GM11168 (cell line): ENCODE results near the gene ALPK3.

Source experiments
- in situ Hi-C: fragments of 300-500 bp; cut with MboI; formaldehyde crosslinking; loops from one replicate; pipeline ENCODE4 v1.12.0; 2022; ENCODE audit warnings: low sequenced_read_pairs; ENCODE audit not compliant: unreplicated experiment

ALPK3 gene

DNA sequence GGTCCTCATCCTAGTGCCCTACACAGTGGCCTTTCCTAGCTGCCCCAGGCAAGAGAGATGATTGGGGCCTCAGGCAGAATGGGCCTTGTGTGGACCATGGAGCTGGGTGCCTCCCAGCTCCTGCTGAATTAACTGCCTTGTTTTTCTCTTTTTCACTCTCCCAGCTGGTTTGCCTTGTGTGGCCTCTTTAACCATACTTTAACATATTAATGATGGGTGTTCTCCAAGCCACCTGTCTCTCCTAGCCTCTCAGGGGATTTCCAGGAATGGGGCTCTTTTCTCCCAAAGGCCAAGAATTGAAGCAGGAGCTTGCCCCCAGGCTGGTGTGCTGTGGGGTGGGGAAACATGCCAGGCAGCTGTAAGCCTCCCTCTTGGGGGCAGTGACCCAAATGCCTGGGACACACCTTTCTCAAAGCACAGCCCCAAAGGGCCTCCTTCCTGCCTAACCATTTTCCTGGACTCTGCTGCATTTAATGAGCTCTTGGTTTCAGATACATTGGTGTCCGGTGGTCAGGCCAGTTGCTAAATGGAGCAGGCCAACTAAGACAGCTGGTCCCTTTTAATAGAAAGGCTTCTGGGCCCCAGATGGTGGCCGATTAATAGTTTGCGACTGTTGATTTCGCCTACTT, 5.6 kb downstream of the ALPK3 start:
- in situ Hi-C loops = no loop called here

DNA sequence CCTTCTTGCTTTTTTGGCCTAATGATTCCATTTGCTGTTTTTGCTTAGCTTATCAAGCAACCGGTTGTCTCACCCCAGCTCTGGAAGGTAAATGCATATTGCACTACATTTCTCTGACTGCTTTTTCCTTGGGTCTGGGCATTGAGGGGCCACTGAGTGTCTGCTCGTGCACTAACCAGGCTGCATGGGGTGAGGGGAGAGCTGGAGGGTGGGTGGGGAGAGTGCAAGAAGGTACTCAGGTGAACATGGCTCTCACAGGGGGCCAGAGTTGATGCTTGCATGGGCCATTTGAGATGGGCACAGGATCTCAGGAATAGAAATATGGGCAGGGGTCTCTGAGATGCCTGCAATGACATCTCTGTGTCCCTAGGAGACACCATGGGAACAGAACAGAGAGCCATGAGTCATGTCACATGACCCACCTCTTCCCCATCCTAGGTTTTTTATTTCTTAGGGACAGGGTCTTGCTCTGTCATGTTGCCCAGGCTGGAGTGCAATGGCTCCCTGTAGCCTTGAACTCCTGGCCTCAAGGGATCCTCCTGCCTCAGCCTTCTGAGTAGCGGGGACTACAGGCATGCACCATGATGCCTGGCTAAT, 6.2 kb downstream of the ALPK3 start:
- in situ Hi-C loops = no loop called here

DNA sequence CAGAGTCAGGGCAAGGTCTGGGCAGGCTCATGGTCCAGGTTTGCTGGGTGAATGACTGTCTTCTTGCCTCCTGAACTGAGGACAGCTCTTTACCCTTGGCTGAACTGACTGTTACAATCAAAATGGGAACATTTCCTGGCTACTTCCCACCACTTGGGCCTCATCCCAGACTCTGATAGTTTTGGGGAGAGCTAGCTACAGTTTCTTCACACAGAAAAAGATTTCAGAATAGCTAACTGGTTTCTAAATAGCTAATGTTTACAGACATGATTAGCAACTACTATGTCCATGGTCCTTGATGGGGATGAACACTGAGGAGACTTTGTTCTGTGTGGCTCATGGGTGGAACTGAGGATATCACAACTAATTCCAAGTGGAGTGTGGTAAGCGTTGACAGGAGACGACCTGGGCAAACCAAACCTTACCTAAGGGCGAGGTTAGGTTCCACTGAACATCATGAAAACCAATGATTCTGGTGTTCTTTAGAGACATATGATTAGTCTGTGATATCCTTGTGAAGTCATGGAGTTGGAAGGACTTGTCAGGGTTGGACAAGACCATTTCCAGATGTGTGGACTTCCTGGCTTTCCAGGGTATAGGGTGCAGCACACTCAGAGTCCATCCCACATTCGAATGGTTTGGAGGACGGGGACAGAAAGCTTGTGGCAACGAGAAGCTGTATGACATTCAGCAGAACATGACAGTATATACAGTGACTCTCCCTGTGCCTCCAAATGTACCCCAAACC, 7.3 kb downstream of the ALPK3 start:
- in situ Hi-C loops = no loop called here

DNA sequence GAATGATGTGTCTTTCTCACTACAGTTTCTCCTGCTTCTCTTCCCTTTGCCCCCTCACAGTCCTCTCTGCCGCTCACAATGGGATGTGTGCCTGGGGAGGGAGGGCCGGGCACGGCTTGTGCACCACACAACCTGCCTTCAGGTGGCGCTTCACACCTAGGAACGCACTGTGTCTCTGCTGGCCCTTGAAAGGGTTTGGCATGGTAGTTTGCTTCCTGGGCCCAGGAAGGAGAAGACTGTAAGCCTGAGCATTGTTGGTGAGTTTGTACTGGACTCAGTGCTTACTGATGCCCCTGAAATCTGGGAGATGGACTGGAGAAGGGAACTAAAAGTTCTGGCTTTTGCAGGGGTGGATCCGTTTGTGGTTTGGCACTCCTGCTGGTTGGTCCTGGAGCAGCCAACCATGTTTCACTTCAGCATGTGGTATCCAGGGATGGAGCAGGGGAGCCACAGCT, 9.2 kb downstream of the ALPK3 start:
- in situ Hi-C loops = no loop called here

DNA sequence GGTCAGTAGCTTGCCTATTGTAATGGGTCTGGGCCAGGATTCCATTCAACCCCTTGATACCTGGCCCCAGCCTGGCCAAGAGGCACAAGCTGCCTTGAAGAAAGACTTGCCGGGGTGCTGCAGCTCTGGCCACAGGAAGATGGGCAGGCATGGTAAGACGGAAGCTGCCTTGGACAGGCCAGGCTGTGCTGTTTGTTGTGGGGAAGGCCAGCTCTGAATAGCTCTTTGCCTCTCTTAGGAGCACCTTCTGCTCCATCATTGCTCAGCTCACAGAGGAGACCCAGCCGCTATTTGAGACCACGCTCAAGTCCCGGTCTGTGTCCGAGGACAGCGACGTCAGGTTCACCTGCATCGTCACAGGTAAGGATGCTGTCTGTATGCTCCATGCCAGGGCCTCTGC, 10.1 kb downstream of the ALPK3 start:
- in situ Hi-C loops = no loop called here

DNA sequence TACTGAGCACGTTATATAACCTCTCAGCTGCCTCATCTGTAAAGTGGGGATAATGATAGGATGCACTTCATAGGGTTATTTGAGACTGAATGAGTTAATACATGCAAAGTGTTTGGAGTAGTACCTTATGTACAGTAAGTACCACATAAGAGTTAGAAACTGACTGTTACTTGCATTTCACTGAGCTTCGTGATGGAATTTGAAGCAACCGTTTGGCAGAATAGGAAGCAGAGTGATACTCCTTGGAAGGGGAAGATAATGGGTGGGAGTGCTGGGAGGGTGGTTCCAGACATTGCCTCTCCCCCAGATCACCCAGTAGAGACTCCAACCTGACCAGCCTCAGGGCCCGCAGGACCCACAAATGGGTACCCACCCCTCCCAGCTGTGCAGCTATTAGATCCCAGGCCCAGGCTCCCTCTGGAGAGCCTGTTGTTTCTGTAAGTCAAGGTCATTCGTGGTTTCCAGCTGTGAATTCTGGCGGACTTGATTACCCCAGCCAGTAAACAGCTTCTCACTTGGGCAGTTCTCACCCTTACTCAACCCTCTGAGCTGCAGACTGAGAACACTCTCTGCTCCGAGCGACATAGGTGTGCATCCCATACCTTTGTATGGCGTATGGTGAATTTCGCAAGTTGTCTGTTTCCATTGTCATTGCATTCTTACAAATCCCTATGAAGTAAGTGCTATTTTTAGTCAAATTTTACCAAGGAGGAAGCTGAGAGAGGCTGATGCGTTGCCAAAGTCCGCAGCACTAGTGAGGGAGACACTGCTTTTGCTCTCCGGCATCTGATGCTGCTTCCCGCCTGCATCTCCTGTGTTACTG, 11.1 kb downstream of the ALPK3 start:
- in situ Hi-C loops = no loop called here

DNA sequence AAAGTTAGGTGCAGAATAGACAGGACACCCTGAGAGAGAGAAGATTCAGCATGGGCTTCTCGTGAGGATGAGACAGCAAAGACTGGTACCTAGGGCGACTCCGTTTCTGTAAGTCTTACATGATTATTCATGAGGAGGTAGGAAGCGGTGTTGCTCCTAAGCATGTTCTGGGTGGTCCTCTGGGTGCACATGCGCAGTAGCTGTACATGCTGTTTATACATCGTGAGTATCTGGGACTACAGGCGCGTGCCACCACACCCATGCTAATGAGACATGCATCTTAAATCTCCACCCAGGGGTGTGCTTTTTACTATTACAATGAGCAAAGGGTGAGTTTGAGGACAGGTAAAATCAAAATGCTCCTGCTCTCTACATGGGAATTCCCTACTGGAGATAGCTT, 12.3 kb downstream of the ALPK3 start:
- in situ Hi-C loops = no loop called here

DNA sequence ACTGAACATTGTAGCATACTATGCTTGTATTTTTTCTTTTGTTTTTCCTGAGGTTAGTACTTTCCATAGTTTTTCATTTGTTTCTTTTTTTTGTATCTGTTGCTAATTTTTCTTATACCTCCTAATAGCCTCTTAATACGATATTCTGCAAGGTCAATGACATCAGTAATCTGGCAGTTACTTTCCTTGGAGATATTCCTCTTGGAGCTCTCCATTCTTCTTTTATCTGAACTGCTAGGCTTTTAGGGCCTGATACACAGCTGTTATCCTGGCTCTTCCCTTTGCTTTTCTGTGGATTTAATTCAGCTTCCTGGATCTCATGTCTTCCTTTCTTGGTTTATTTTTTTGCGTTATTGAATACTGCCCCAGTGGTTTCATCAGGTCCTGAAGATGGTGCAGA, 12.9 kb downstream of the ALPK3 start:
- in situ Hi-C loops = no loop called here

DNA sequence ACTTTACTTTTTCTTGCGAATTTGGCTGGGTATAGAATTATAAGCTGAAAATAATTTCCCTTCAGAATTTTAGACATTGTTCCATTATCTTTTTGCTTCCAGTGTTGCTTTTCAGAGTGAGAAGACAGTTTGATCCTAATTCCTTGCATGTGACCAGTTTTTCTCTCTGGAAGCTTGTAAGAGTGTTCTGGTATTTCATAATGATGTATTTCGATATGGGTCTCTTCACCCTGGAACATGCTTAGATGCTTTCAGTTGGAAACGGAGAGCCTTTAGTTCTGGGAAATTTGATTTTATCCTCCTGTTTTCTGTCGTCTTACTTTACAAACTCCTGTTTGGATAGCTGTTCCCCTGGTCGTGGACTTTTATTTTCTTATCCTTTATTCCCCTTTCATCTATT, 13.9 kb downstream of the ALPK3 start:
- in situ Hi-C loops = no loop called here

DNA sequence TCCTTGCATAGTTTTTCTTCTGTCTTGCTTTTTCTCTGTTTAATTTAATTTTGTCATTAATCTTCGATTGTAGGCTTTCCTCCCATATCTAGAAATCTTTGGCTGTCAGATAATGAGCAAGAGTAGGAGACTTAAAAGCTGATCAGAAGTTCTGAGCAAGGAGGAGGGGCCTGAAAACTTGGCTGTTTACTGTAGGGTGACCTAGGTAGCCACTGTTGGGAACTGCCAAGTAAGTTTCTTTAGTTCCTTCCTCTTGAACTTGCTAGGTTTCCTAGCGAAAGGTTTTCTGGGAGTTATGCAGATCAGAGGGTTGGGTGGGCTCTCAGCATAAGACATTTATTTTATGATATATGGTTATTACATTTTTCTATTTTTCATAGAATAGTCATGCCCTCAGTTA, 14.5 kb downstream of the ALPK3 start:
- in situ Hi-C loops = no loop called here

DNA sequence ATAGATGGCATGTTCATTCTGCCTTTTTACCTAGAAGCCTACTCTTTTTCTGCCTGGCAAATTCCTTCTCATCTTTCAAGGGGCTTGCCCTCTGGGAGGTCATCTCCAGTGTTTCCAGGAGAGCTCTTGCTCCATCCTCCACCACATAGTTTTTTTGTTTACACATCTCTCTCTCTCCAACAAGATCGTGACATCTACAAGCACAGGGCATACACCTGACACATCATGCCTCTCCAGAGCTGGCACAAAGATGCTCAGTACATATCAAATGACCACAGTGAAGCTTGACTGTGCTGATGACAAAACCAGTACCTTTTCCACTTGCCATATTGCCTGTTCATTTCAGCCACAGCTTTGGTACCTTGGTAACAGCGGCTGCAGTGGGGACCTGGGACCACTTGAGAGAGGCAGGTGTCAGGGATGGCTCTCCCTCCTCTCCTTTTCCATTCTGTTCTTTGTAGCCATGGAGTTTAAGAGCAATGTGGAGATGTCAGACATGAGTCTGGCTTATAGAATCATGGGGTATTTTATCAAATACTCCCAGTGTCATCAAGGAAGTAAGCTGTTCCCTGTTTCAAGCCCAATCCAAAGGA, 15.4 kb downstream of the ALPK3 start:
- in situ Hi-C loops = no loop called here

DNA sequence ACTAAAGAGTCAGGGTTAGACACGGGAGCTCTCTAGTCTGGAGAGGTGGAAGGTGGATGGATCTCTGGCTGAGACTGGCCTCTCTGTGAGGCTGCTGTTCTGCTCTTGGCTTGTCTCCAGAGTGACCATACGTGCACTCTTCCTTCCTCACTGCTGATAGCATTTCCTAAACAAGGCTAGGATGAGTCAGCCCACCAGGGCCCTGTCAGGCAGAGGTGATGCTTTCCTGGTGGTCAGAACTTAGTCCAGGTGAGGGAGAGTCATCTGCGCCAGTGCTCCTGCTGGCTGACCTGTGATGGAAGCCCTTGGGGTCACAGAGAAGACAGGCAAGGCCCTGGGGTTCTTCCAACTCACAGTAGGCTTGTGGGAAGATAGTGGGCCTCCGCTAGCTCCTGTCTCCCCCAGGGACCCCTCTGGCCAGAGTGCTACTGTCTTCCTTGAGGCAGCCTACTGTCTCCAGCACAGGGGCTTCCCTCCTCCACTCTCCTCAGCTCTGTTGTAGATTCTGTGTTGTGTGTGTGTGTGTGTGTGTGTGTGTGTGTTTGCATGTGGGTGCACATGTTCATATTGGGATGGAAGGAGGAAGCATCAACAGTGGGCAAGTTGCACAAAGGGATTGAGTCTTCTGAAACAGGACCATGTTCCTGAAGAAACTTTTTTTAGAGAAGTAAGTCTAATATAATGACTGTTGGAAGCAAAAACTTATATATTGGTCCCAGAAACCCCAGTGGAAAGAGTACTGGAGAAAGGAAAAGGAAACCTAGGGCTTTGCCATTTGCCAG, 16.5 kb downstream of the ALPK3 start:
- in situ Hi-C loops = no loop called here

DNA sequence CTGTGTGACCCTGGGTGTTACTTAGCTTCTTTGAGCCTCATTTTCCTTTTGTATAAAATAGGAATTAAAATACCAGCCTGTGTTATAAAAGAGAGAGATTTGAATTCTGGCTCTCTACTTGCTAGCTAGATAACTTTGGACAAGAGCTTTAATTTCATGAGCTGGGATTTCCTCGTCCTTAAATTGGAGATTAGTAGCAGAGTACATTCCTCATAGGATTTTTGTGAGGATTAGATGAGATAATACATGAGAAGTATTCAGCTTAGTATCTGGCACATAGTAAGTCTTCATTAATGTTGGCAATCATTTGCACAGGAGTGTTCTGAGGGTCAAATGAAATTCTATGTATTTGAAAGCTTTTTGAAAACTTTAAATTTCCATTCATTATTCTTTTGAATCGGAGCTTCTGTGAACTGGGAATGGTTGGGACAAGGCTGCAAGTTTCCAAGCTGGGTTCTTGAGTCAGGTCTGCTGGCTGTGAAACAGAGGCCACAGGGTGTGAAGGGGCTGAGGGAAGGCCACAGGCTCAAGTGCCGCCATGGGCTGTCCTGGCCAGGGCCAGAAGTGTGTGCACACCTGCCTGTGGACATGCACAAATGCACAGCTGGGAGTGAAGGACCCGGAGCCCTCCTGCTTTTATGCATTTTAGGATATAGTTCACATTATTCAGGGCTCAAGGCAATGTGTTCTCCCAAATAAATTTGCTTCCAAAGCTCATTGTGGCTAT, 17.2 kb downstream of the ALPK3 start:
- in situ Hi-C loops = no loop called here

DNA sequence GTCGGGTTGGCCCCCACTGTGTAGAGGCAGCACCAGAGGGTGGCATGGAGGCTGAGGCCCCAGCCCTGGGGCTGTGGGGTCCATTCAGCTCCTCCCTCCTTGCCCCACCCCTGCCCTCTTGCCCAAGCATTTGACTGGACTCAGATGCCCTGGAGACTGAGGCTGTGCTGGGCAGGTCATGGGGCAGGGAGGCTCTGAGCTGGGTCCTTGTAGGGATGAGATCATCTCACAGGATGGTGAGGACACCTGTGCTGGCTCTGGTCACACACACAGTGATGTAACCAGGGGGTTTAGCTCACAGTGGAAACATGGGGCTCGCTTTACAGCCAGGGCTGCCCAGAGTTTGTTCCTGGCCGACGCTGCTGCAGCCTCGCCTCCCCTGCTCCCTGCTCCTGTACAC, 17.8 kb downstream of the ALPK3 start:
- in situ Hi-C loops = no loop called here

DNA sequence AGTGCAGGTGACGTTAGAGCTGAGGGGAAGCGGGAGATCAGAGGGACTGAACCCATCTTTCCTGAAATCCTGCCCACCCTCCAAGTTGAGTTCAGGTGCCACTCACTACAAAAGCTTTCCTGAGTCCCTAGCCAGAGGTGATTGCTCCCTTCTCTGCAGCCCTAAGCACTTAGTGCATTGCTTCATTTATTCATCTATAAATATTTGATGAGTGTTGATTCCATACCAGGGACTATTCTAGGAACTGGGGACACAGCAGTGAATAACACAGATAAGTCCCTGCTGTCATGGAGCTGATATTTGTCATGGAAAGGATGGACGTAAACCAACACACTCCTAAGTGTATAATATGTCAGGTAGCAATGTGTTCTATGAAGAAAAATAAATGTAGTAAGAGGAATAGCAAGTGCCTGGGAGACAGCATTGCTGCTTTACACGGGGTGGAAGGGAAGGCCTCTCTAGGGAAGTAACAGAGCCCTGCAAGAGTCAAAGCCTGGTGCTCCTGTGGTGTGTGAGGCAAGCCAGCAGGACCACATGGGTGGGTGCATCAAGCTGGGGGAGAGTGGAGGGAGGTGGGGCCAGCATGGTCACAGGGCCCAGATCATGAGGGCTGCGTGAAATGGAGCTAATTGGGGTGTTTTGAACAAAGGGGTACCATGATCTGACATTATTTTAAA, 18.6 kb downstream of the ALPK3 start:
- in situ Hi-C loops = no loop called here

DNA sequence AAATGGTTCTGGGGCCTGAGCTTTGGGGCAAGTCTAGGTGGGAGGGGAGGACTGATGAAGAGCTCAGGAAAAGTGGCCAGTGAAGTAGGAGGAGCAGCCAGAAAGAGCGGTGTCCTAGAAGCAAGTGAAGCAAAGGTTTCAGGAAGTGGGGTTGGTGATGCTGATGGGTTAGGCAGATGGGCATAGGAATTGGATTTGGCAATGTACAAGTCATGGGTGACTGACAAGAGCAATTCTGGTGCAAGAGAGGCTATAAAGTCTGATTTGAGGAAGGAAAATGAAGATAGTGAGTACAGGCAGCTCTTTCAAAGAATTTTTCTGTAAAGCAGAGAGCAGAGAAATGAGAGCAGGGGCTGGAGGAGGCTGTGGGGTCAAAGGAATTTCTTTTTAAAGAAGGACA, 19.7 kb downstream of the ALPK3 start:
- in situ Hi-C loops = no loop called here

DNA sequence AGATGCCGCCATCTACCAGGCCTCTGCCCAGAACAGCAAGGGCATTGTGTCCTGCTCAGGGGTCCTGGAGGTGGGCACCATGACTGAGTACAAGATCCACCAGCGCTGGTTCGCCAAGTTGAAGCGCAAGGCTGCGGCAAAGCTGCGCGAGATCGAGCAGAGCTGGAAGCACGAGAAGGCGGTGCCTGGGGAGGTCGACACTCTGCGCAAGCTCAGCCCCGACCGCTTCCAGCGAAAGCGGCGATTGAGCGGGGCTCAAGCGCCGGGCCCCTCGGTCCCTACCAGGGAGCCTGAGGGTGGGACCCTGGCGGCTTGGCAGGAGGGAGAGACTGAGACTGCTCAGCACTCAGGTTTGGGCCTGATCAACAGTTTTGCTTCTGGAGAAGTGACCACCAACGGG, 22.6 kb downstream of the ALPK3 start:
- in situ Hi-C loops = no loop called here

DNA sequence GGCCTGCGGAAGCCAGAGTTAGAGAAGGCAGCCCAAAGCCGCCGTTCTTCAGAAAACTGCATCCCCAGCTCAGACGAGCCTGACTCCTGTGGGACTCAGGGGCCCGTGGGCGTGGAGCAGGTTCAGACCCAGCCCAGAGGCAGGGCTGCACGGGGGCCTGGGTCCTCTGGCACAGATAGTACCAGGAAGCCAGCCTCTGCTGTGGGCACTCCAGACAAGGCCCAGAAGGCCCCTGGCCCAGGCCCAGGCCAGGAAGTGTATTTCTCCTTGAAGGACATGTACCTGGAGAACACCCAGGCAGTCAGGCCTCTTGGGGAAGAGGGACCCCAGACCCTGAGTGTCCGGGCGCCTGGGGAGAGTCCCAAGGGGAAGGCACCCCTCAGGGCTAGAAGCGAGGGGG, 23.1 kb downstream of the ALPK3 start:
- in situ Hi-C loops = no loop called here
